HEK293T (cell line): ENCODE measurements around the gene HMX1.

Experiments
- CTCF ChIA-PET: fragments of 350-600 bp; formaldehyde crosslinking; extraction: SDS; loops from one replicate; lab custom pipeline; 2021; ENCODE audit warnings: antibody characterized with exemption, inconsistent platforms; lab: Yijun Ruan, JAX
- POLR2A ChIA-PET: fragments of 350-600 bp; formaldehyde crosslinking; extraction: SDS; loops from one replicate; lab custom pipeline; 2020; ENCODE audit warnings: antibody characterized with exemption, inconsistent platforms; lab: Yijun Ruan, JAX
- DNase-seq: peaks from one replicate; pipeline ENCODE4 v3.0.0; 2012; ENCODE audit warnings: mixed read lengths; ENCODE audit errors: extremely low spot score
- ARNT ChIP-seq: fragments of 450-650 bp; IDR thresholded peaks from 2 replicates; pipeline ENCODE4 v1.6.1; 2017; ENCODE audit warnings: mild to moderate bottlenecking
- BHLHE40 ChIP-seq: fragments of 450-650 bp; IDR thresholded peaks from 2 replicates; pipeline ENCODE4 v1.6.1; 2016; ENCODE audit warnings: mild to moderate bottlenecking, moderate library complexity, borderline replicate concordance
- CTBP1 ChIP-seq: fragments of 450-650 bp; IDR thresholded peaks from 2 replicates; pipeline ENCODE4 v1.6.1; 2016; ENCODE audit warnings: borderline replicate concordance
- ELF4 ChIP-seq: fragments of 450-650 bp; IDR thresholded peaks from 2 replicates; pipeline ENCODE4 v1.6.1; 2017; ENCODE audit warnings: antibody characterized with exemption
- FOXA1 ChIP-seq: fragments of 450-650 bp; IDR thresholded peaks from 2 replicates; pipeline ENCODE4 v1.6.1; 2016; ENCODE audit warnings: mild to moderate bottlenecking
- FOXK2 ChIP-seq: fragments of 450-650 bp; IDR thresholded peaks from 2 replicates; pipeline ENCODE4 v1.6.1; 2016; ENCODE audit warnings: mild to moderate bottlenecking
- FOXM1 ChIP-seq: fragments of 450-650 bp; IDR thresholded peaks from 2 replicates; pipeline ENCODE4 v1.6.1; 2017; ENCODE audit warnings: mild to moderate bottlenecking, borderline replicate concordance
- HDGF ChIP-seq: fragments of 450-650 bp; IDR thresholded peaks from 2 replicates; pipeline ENCODE4 v1.6.1; 2017; ENCODE audit warnings: antibody characterized with exemption, borderline replicate concordance
- L3MBTL2 ChIP-seq: fragments of 450-650 bp; conservative IDR thresholded peaks from 2 replicates; pipeline ENCODE4 v1.6.1; 2016; ENCODE audit warnings: mild to moderate bottlenecking
- LEF1 ChIP-seq: fragments of 450-650 bp; IDR thresholded peaks from 2 replicates; pipeline ENCODE4 v1.6.1; 2017; ENCODE audit warnings: mild to moderate bottlenecking, borderline replicate concordance
- NFRKB ChIP-seq: fragments of 450-650 bp; IDR thresholded peaks from 2 replicates; pipeline ENCODE4 v1.6.1; 2016; ENCODE audit warnings: mild to moderate bottlenecking, moderate library complexity
- SP1 ChIP-seq: fragments of 450-650 bp; IDR thresholded peaks from 2 replicates; pipeline ENCODE4 v1.6.1; 2017
- SUZ12 ChIP-seq: fragments of 450-650 bp; IDR thresholded peaks from 2 replicates; pipeline ENCODE4 v1.6.1; 2016; ENCODE audit warnings: mild to moderate bottlenecking
- TARDBP ChIP-seq: fragments of 450-650 bp; IDR thresholded peaks from 2 replicates; pipeline ENCODE4 v1.6.1; 2016
- ZNF384 ChIP-seq: fragments of 450-650 bp; IDR thresholded peaks from 2 replicates; pipeline ENCODE4 v1.6.1; 2016
- TF ChIP-seq, protein P1 (sequence below): fragments of 450-650 bp; IDR thresholded peaks from 2 replicates; pipeline ENCODE4 v1.6.1; 2016

Gene HMX1

DNA sequence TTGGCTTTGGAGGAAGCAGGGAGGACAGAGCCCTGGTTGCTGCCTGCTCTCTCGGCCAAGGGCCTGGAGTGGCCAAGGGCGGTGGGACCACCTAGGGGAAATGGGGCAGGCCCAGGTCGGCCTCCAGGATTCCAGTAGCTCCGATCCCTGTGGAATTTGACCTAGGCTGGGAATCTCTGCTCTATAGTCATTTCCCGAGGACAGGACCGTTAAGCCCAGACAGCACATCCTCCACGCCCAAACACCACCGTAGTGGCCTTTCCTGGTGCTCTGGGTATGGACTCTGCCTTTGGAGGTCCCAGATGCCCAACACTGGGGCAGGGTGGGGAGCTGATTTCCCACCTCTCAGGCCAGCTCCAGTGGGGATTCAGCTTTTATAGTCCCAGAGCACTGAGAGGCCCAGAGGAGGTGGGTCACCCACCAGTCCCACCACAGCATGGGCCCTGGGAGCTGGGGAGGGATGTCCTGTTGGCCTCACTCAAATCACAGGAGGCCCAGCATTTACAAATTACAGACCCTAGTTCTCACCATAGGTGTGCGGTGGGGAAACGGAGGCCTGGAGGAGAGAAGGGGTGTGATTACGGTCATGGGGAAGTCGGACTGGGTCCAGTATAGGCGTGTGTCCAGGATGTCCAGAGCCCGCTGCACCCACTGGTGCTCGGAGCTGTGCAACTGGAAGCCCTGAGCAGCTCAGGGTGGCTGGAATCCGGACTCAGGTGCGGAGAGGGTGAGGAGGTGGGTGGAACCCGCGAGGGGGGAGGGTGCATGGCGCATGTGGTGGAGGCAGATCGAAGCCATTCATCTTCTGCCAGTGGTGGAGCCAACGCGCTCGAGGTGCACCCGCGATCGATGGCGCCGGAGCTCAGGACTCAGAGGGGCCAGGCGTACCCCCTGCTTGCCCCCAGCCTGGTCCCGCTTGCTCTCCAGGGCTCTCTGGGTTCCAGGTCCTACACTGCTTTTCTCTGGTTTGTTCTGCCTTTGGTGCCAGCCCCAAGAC, 7.7 kb downstream of the HMX1 start:
- no peak for TF ChIP-seq NFRKB
- TF ChIP-seq HDGF = no peak
- TF ChIP-seq FOXK2 = no peak
- no peak for TF ChIP-seq TARDBP
- CTCF ChIA-PET = no interaction called here

DNA sequence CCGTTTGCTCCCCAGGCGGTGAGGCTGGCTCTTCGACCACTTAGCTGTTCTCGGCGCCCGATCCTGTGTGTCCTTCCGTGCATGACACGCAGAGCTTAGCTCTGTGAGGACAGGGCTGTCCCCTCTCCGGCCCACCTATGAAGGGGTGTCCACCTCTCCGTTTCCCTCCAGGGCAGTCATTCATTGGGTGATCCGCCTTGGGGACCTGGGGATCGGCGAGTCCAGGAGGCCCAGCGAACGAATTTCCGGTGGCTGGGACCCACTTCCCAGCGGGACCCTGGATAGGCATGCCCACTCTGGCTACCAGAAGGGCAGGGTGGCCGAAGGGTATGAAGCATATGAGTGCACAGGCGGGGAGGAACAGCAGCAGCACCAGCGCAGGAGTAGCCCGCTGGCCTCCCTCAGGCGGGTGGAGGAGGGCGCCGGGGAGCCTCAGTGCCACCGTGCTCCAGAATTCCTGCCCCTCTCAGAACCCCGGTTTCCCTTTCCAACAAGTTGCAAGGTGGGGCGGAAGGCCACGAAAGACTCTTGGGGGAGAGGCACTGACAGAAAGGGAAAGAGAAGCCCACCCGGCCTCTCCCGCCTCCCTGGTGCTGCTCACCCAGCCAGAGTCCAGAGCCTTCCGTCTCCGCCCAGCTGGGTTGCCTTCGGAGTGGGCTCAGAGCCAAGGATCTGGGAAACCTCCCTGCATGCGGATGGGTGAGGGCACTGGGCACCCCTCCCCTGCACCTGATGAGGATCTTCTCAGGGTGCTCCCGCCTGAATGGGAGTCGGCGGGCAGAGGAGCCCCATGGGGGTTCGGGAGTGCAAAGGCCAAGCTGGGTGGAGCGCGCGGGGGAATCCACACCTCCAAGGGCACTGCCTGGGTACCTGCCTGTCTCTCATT, 8.6 kb downstream of the HMX1 start:
- CTCF ChIA-PET = no interaction called here
- TF ChIP-seq FOXK2 (no peak), HDGF (no peak), FOXA1 (no peak), NFRKB (no peak), ZNF384 (no peak), CTBP1 (no peak), L3MBTL2 (no peak), TARDBP (no peak), SUZ12 (no peak)
- TF ChIP-seq, protein P1, sequence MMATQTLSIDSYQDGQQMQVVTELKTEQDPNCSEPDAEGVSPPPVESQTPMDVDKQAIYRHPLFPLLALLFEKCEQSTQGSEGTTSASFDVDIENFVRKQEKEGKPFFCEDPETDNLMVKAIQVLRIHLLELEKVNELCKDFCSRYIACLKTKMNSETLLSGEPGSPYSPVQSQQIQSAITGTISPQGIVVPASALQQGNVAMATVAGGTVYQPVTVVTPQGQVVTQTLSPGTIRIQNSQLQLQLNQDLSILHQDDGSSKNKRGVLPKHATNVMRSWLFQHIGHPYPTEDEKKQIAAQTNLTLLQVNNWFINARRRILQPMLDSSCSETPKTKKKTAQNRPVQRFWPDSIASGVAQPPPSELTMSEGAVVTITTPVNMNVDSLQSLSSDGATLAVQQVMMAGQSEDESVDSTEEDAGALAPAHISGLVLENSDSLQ = no peak
- DNase-seq = no peak
- POLR2A ChIA-PET = no interaction called here

More for the DNA sequence above, 7.7 kb downstream of the HMX1 start:
- POLR2A ChIA-PET = no interaction called here
- no peak for DNase-seq

DNA sequence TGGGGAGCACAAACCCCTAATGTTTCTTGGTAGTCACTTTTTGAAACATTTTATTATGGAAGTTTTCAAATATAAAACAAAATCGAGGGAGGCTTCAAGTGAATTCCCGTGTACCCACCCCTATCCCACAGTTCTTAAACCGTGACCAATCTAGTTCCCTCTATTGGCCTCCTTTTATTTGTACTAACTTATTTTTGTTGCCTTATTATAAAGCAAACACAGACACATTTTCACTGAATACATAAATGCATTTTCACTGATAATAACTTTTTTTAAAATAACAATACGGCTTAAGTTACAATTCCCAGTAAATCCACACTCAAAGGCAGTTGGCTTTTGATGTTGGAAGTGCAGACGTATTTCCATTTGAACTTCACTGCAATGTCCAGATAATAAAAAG, 9.3 kb downstream of the HMX1 start:
- CTCF ChIA-PET = no interaction called here
- DNase-seq = no peak
- POLR2A ChIA-PET = interaction anchor here (1.9 kb wide), 1 partner anchor 15 kb away, joined by 6 read pairs; no protein-coding TSS in a partner anchor
- TF ChIP-seq NFRKB (no peak), SP1 (no peak), TARDBP (no peak)

DNA sequence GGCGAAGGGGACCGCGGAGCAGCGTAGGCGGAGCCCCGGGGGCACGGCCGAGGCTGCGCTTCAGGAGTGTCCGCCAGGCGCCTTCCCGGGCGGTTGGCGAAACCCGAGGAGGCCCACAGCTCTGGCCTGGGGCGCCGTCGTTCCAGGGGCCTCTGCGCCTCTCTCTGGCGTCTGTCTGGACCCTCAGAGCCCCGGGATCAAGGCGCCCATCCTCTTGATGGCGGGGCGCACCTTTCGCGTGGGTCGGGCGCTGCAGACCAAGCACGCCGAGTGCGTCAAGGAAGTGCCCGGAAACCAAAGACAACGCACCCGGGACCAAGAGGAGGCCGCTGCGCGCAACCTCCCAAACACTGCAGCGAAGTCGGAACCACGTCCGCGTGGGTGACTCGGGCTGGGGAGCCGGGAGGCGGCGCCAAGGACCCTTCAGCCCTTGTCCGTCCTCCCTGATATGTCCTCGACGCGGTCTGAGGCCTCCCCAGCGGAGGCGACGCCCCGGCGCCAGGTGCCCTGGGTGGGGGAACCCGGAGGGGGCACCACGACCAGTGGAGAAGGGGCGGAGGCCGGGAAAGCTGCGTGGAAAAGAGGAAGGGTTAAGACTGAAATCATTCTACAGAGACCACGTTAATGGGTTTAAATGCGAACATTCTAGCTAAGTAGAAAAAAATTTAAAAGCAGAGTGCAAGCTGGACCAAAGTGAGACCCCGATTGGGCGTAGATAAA, 9.9 kb downstream of the HMX1 start:
- DNase-seq = peak; percentile 74
- TF ChIP-seq LEF1 = no peak
- no peak for TF ChIP-seq FOXK2
- 0 out of 2 replicates have a peak, but pooled peaks have one; percentile 25 for TF ChIP-seq L3MBTL2
- ChIA-PET CTCF (no interaction called here), POLR2A (interaction anchor here (1.9 kb wide), 1 partner anchor 14 kb away, joined by 6 read pairs; no protein-coding TSS in a partner anchor)

DNA sequence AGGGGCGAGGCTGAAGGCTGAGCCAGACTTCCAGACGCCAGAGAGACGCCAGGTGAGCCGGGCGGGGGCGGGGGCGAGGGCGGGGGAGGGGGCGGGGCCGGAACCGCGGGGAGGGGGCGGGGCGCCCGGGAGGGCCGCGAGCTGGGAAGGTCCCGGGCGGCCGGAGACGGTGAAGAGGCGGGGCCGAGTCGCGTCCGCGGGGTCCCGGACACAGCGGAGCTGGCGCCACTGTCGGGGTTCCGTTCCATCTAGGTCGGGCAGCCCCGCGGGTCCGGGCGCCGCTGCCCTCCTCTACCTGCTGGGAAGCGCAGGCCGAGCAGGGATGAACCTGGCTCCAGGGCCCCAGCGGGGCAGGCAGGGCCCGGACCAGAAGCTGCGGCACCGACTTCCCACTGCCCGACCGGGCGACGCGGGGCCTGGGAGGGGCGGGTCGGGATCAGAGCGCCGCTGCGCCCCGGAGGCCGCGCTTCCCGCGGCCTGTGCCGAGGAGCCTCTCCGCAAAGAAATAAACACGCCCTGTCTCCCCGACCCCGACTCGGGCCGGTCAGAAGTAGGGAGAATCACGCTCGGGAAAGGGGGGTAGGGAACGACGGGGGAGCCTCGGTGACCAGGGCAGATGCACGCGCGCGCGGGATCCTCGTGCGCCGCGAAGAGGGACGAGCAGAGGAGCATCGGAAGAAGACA, 10.6 kb downstream of the HMX1 start:
- peak; percentile 60 for DNase-seq
- ChIA-PET CTCF (interaction anchor here (0.7 kb wide), 1 partner anchor 8 kb away, joined by 3 read pairs; no protein-coding TSS in a partner anchor), POLR2A (interaction anchor here (1.3 to 1.9 kb wide), 2 partner anchors 10 to 14 kb away, joined by 5 to 6 read pairs; partner anchors contain the start of gene HMX1)
- TF ChIP-seq CTBP1 = 0 out of 2 replicates have a peak, but pooled peaks have one; percentile 9
- TF ChIP-seq BHLHE40 = no peak
- peak; percentile 81 for TF ChIP-seq L3MBTL2
- no peak for TF ChIP-seq FOXM1

DNA sequence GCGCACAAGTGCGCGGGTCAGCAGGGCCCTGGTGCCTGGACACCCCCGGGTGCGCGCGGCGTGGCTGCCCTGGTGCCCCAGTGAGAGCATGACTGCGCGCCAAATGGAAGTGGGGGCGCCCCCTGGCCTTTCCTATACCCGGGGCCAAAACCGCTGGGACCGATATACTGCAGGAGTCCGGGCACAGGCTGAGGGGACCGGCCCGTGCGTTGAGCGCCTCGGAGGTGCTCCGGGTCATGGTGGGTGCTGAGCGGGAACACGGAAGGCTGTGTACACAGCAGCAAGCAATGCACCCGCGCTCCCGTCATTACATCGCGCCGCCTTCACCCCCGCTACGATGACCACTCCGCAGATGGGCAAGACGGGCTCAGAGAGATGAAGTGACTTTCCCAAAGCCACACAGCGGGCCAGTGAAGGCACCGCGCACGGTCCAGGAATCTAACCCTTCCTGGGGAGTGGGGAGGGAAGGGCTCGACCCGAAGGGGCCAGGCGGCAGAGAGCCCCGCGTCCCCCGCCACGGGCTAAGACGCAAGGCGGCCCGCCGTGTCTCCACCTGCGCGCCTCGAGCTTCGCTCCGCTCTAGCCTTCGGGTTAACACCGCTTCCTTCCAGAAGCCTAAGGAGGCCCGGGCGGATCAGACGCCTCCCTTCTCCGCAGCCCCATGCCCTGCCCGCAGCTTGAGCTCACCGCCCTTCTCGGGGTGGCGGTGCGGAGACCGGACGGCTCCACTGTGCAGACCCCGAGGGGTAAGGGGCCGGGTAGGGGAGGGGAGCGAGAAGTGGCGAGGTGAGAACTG, 11.3 kb downstream of the HMX1 start:
- POLR2A ChIA-PET = interaction anchor here (1.3 to 1.9 kb wide), 2 partner anchors 11 to 13 kb away, joined by 5 to 6 read pairs; partner anchors contain the start of gene HMX1
- no peak for DNase-seq
- TF ChIP-seq HDGF (no peak), SUZ12 (no peak), L3MBTL2 (no peak), SP1 (no peak), BHLHE40 (no peak), FOXA1 (no peak), ELF4 (no peak), NFRKB (no peak), CTBP1 (no peak), ARNT (no peak), TARDBP (no peak), FOXM1 (no peak), FOXK2 (no peak), ZNF384 (no peak)
- TF ChIP-seq, protein P1 = no peak
- CTCF ChIA-PET = interaction anchor here (0.7 to 0.8 kb wide), 2 partner anchors 9 to 170 kb away, joined by 3 read pairs; no protein-coding TSS in a partner anchor
